Neural progenitor cell (in vitro differentiated cells): ENCODE results near the gene ZNF423. TPM values are rescaled to one million over a fixed set of nuclear protein-coding genes. Genes with fewer than 3 reads are reported as not detected.

ENCODE experiments used
- DNase-seq: peaks from one replicate; pipeline ENCODE4 v3.0.0-alpha.2; 2016; ENCODE audit warnings: low spot score
- H2AFZ ChIP-seq: fragments of 200-600 bp; sonication (generic); replicated peaks from 2 replicates; pipeline ENCODE4 v1.6.1; 2016; ENCODE audit warnings: antibody characterized with exemption
- H3F3A ChIP-seq: fragments of 200-600 bp; sonication (generic); 2 replicates; pipeline ENCODE4 v1.6.1; 2016; ENCODE audit warnings: antibody characterized with exemption, low read depth
- H3K27ac ChIP-seq: fragments of 200-600 bp; sonication (generic); 2 replicates; pipeline ENCODE4 v1.5.1; 2016; ENCODE audit warnings: mild to moderate bottlenecking
- H3K27me3 ChIP-seq: fragments of 200-600 bp; sonication (generic); 2 replicates; pipeline ENCODE4 v1.6.1; 2016; ENCODE audit warnings: mild to moderate bottlenecking, moderate library complexity
- H3K36me3 ChIP-seq: fragments of 200-600 bp; sonication (generic); 2 replicates; pipeline ENCODE4 v1.5.1; 2016
- H3K4me1 ChIP-seq: fragments of 200-600 bp; sonication (generic); 2 replicates; pipeline ENCODE4 v1.6.1; 2016; ENCODE audit warnings: mixed run types
- H3K4me2 ChIP-seq: fragments of 200-600 bp; sonication (generic); 2 replicates; pipeline ENCODE4 v1.6.1; 2016
- H3K4me3 ChIP-seq: fragments of 200-600 bp; sonication (generic); 2 replicates; pipeline ENCODE4 v1.5.1; 2016
- H3K79me2 ChIP-seq: fragments of 200-600 bp; sonication (generic); 2 replicates; pipeline ENCODE4 v1.6.1; 2016; ENCODE audit warnings: low read depth
- H3K9ac ChIP-seq: fragments of 200-600 bp; sonication (generic); 2 replicates; pipeline ENCODE4 v1.6.1; 2016
- H3K9me3 ChIP-seq: fragments of 200-600 bp; sonication (generic); 2 replicates; pipeline ENCODE4 v1.5.1; 2016; ENCODE audit warnings: low read depth
- H4K20me1 ChIP-seq: fragments of 200-600 bp; sonication (generic); 2 replicates; pipeline ENCODE4 v1.6.1; 2016; ENCODE audit warnings: low read depth
- H3K27ac Mint-ChIP-seq: 3 replicates; pipeline ENCODE4 v1.8.0; 2021; ENCODE audit warnings: mixed read lengths
- H3K27me3 Mint-ChIP-seq: 2 replicates; pipeline ENCODE4 v1.8.0; 2022; ENCODE audit warnings: low read depth, mild to moderate bottlenecking, inconsistent platforms, moderate library complexity, mixed read lengths; ENCODE audit not compliant: insufficient read depth
- H3K36me3 Mint-ChIP-seq: 3 replicates; pipeline ENCODE4 v1.8.0; 2021; ENCODE audit warnings: mixed read lengths
- H3K4me1 Mint-ChIP-seq: 3 replicates; pipeline ENCODE4 v1.8.0; 2021; ENCODE audit warnings: mixed read lengths
- H3K4me3 Mint-ChIP-seq: 3 replicates; pipeline ENCODE4 v1.8.0; 2021; ENCODE audit warnings: mild to moderate bottlenecking, moderate library complexity, mixed read lengths
- H3K9me3 Mint-ChIP-seq: 3 replicates; pipeline ENCODE4 v1.8.0; 2020; ENCODE audit warnings: mixed read lengths
- CTCF ChIP-seq: fragments of 200-600 bp; sonication (generic); IDR thresholded peaks from 2 replicates; pipeline ENCODE4 v1.5.1; 2017; ENCODE audit warnings: antibody characterized with exemption, mild to moderate bottlenecking
- EZH2 ChIP-seq: fragments of 200-600 bp; sonication (generic); IDR thresholded peaks from 2 replicates; pipeline ENCODE4 v1.6.1; 2017; ENCODE audit warnings: antibody characterized with exemption, mild to moderate bottlenecking, moderate library complexity
- EZH2phosphoT487 ChIP-seq: fragments of 200-600 bp; sonication (generic); IDR thresholded peaks from 2 replicates; pipeline ENCODE4 v1.6.1; 2017; ENCODE audit warnings: antibody characterized with exemption
- small RNA-seq: library from RNA; depleted of rRNA; stranded (forward); fragments of <200 nt; gene quantifications from one replicate; pipeline ENCODE3, GENCODE V24; 2015
- total RNA-seq: library from RNA; depleted of rRNA; stranded (reverse); fragments of >200 nt; gene quantifications from 2 replicates; pipeline ENCODE4 v1.2.3, GENCODE V29; 2015; ENCODE audit warnings: low replicate concordance

The ZNF423 gene
- total RNA-seq, 1 donor from 2014 or later = 21.9 TPM

DNA sequence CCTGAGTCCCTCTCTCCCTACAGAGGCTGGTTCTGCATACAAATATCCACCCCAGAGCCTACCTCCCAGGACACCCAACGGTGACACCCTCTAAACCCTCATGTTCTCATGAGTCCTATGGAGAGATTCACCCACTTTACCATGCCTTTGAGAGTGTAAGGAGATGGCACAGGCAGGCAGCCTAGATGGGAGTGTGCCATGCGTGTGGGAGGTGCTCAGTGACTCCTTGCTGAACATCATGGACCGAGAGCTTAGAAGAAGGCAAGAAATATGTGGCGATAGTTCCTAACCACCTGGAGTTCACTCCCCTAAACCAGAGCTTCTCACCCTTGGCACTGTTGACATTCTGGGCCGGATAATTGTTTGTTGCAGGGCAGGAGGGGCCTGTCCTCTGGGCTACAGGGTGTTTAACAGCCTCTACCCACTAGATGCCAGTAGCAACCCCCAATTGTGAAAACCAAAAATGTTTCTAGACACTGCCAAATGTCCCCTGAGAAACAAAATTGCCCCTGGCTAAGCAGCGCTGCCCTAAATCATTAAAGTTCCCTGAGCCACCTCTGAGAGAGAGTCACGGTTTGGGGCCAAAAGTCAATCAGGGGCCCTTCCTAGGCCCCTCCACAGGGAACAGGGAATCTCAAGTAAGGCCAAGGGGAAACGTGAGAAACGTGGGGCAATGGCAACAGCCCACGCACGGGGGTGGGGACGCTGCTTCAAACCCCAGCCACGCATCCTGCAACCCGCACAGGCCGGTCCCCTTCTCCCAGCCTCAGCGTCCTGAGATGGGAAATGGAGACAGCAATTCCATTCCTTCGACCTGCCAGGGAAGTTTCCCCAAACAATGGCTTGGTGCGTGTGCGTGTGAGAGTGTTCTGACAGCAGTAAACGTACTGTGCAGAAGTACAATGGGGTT is 415.5 kb downstream of the ZNF423 start:
- H3F3A ChIP-seq = peaks cover 8% of the 10 kb centered on the region
- no peak overlapping the region for H2AFZ ChIP-seq
- no peaks in the 10 kb centered on the region for H3K36me3 ChIP-seq
- H3K9me3 ChIP-seq = no peaks in the 10 kb centered on the region
- peaks cover 65% of the 10 kb centered on the region for H3K27me3 ChIP-seq
- TF ChIP-seq EZH2 (no peak), CTCF (peak; percentile 27)
- no peaks in the 10 kb centered on the region for H3K79me2 ChIP-seq
- no peak overlapping the region for H3K27ac ChIP-seq
- no peak overlapping the region for H3K27ac Mint-ChIP-seq
- H3K4me2 ChIP-seq = no peak overlapping the region
- H3K9me3 Mint-ChIP-seq = no peaks in the 10 kb centered on the region
- peaks cover 8% of the 10 kb centered on the region for H3K27me3 Mint-ChIP-seq
- no peaks in the 10 kb centered on the region for H3K36me3 Mint-ChIP-seq
- no peak overlapping the region for H3K4me3 ChIP-seq
- no peak overlapping the region for H3K4me3 Mint-ChIP-seq
- peaks cover 51% of the 10 kb centered on the region for H3K4me1 Mint-ChIP-seq
- peaks cover 38% of the 10 kb centered on the region for H3K4me1 ChIP-seq
- H4K20me1 ChIP-seq = peaks cover 10% of the 10 kb centered on the region
- DNase-seq = peak; percentile 33
- no peak overlapping the region for H3K9ac ChIP-seq

- Histone ChIP-seq H3K27me3 (peaks cover 69% of the 10 kb centered on the region), H3K79me2 (no peaks in the 10 kb centered on the region), H3K9me3 (no peaks in the 10 kb centered on the region), H3K4me3 (no peak overlapping the region), H3K4me1 (peaks cover 38% of the 10 kb centered on the region), H3K9ac (no peak overlapping the region), H3F3A (peaks cover 8% of the 10 kb centered on the region), H3K27ac (no peak overlapping the region), H3K36me3 (no peaks in the 10 kb centered on the region), H4K20me1 (peaks cover 10% of the 10 kb centered on the region), H2AFZ (no peak overlapping the region), H3K4me2 (peak overlapping the region; percentile 49)
- no peak for DNase-seq
- Mint-ChIP-seq H3K27me3 (peaks cover 8% of the 10 kb centered on the region), H3K36me3 (no peaks in the 10 kb centered on the region), H3K4me3 (no peak overlapping the region), H3K9me3 (no peaks in the 10 kb centered on the region), H3K27ac (no peak overlapping the region), H3K4me1 (peaks cover 51% of the 10 kb centered on the region)
- TF ChIP-seq EZH2 (no peak), CTCF (no peak), EZH2phosphoT487 (no peak)
Observed at GRCh38 chr16:49439676-49440075, 416.2 kb downstream of the ZNF423 start.

- H3K9me3 ChIP-seq = no peaks in the 10 kb centered on the region
- Mint-ChIP-seq H3K4me3 (no peak overlapping the region), H3K4me1 (peaks cover 49% of the 10 kb centered on the region)
Observed at GRCh38 chr16:49439050-49439449, 416.9 kb downstream of the ZNF423 start.

More at GRCh38 chr16:49439050-49439449, 416.9 kb downstream of the ZNF423 start:
- no peak overlapping the region for H3K27ac ChIP-seq
- no peak for TF ChIP-seq EZH2phosphoT487
- TF ChIP-seq EZH2 = no peak
- no peak for TF ChIP-seq CTCF
- H2AFZ ChIP-seq = no peak overlapping the region
- peaks cover 8% of the 10 kb centered on the region for H3F3A ChIP-seq
- peaks cover 38% of the 10 kb centered on the region for H3K4me1 ChIP-seq
- no peaks in the 10 kb centered on the region for H3K36me3 Mint-ChIP-seq
- peak; percentile 76 for DNase-seq
- no peaks in the 10 kb centered on the region for H3K9me3 Mint-ChIP-seq
- peak overlapping the region; percentile 49 for H3K4me2 ChIP-seq
- H3K36me3 ChIP-seq = no peaks in the 10 kb centered on the region
- H4K20me1 ChIP-seq = peaks cover 10% of the 10 kb centered on the region
- no peak overlapping the region for H3K4me3 ChIP-seq
- peaks cover 69% of the 10 kb centered on the region for H3K27me3 ChIP-seq
- no peak overlapping the region for H3K9ac ChIP-seq
- peaks cover 8% of the 10 kb centered on the region for H3K27me3 Mint-ChIP-seq
- no peaks in the 10 kb centered on the region for H3K79me2 ChIP-seq
- H3K27ac Mint-ChIP-seq = peak overlapping the region; percentile 31

Small RNAs within 50 kb of the gene (small RNA-seq; reads per million reads assigned to genes)
- gene MRPS21P7 (not detected), gene MRPS21P8 (not detected)

Other genes starting within 250 kb of the ZNF423 start
- gene CNEP1R1, start 169.1 kb upstream of the ZNF423 start, total RNA-seq = 37.9 and 52.7 TPM in 2 replicates
- gene HEATR3, start 209.9 kb upstream of the ZNF423 start, total RNA-seq = 23.9 and 26.7 TPM in 2 replicates